GM23338 (cell line): ENCODE measurements around the gene XRCC5. TPM values are rescaled to one million over a fixed set of nuclear protein-coding genes. Genes with fewer than 3 reads are reported as not detected.

Experiments
- ATAC-seq: fragments of 200-7000 bp; cut with Tn5 transposase; 3 replicates; pipeline ENCODE4 v1.9.1; 2020
- DNase-seq: peaks from one replicate; pipeline ENCODE4 v3.0.0-alpha.2; 2015; ENCODE audit warnings: low spot score
- H2AFZ ChIP-seq: fragments of 200-600 bp; sonication (generic); 2 replicates; pipeline ENCODE4 v1.8.0; 2016; ENCODE audit warnings: antibody characterized with exemption, mild to moderate bottlenecking, moderate library complexity
- H3F3A ChIP-seq: fragments of 200-600 bp; sonication (generic); replicated peaks from 2 replicates; pipeline ENCODE4 v1.8.0; 2017; ENCODE audit warnings: antibody characterized with exemption, mixed run types, low read depth
- H3K27ac ChIP-seq: fragments of 200-600 bp; sonication (generic); 2 replicates; pipeline ENCODE4 v1.6.1; 2016; ENCODE audit warnings: low read depth
- H3K27me3 ChIP-seq: fragments of 200-600 bp; sonication (generic); 2 replicates; pipeline ENCODE4 v1.8.0; 2016; ENCODE audit warnings: mild to moderate bottlenecking, mixed run types, moderate library complexity; ENCODE audit not compliant: insufficient read depth
- H3K36me3 ChIP-seq: fragments of 200-600 bp; sonication (generic); 2 replicates; pipeline ENCODE4 v1.8.0; 2016; ENCODE audit warnings: mild to moderate bottlenecking; ENCODE audit not compliant: insufficient read depth
- H3K4me1 ChIP-seq: fragments of 200-600 bp; sonication (generic); 2 replicates; pipeline ENCODE4 v1.8.0; 2016; ENCODE audit warnings: mild to moderate bottlenecking, moderate library complexity; ENCODE audit not compliant: insufficient read depth
- H3K4me2 ChIP-seq: fragments of 200-600 bp; sonication (generic); 2 replicates; pipeline ENCODE4 v1.7.1; 2017; ENCODE audit warnings: mixed run types
- H3K4me3 ChIP-seq: fragments of 200-600 bp; sonication (generic); 2 replicates; pipeline ENCODE4 v1.6.1; 2016; ENCODE audit warnings: mixed run types
- H3K79me2 ChIP-seq: fragments of 200-600 bp; sonication (generic); replicated peaks from 2 replicates; pipeline ENCODE4 v1.8.0; 2017; ENCODE audit warnings: mild to moderate bottlenecking; ENCODE audit not compliant: insufficient read depth
- H3K9me2 ChIP-seq: fragments of 200-600 bp; sonication (generic); 2 replicates; pipeline ENCODE4 v1.8.0; 2017; ENCODE audit not compliant: insufficient read depth
- H4K20me1 ChIP-seq: fragments of 200-600 bp; sonication (generic); replicated peaks from 2 replicates; pipeline ENCODE4 v1.8.0; 2017; ENCODE audit warnings: mild to moderate bottlenecking; ENCODE audit not compliant: insufficient read depth
- H3K27ac Mint-ChIP-seq: 2 replicates; pipeline ENCODE4 v1.8.0; 2020; ENCODE audit warnings: inconsistent platforms, mild to moderate bottlenecking, moderate library complexity, mixed read lengths
- H3K27me3 Mint-ChIP-seq: 3 replicates; pipeline ENCODE4 v1.8.0; 2022; ENCODE audit warnings: low read depth, mild to moderate bottlenecking, moderate library complexity, mixed read lengths, inconsistent platforms; ENCODE audit not compliant: insufficient read depth, poor library complexity
- H3K36me3 Mint-ChIP-seq: 3 replicates; pipeline ENCODE4 v1.8.0; 2021; ENCODE audit warnings: low read depth, mild to moderate bottlenecking, inconsistent platforms, moderate library complexity, mixed read lengths
- H3K4me1 Mint-ChIP-seq: 3 replicates; pipeline ENCODE4 v1.8.0; 2020; ENCODE audit warnings: mild to moderate bottlenecking, inconsistent platforms, mixed read lengths
- H3K4me3 Mint-ChIP-seq: 3 replicates; pipeline ENCODE4 v1.8.0; 2021; ENCODE audit warnings: moderate library complexity, mild to moderate bottlenecking, inconsistent platforms, mixed read lengths
- H3K9me3 Mint-ChIP-seq: 3 replicates; pipeline ENCODE4 v1.8.0; 2020; ENCODE audit warnings: moderate library complexity, mild to moderate bottlenecking, inconsistent platforms, mixed read lengths
- CREB1 ChIP-seq: fragments of 250-450 bp; sonication (Bioruptor Pico); IDR thresholded peaks from 2 replicates; pipeline ENCODE4 v1.5.0; 2020; ENCODE audit warnings: low read depth, mild to moderate bottlenecking, moderate library complexity
- EZH2 ChIP-seq: fragments of 200-600 bp; sonication (generic); IDR thresholded peaks from one replicate; pipeline ENCODE4 v1.8.0; 2017; ENCODE audit warnings: antibody characterized with exemption, mild to moderate bottlenecking, low read depth; ENCODE audit not compliant: unreplicated experiment
- EZH2phosphoT487 ChIP-seq: fragments of 200-600 bp; sonication (generic); IDR thresholded peaks from one replicate; pipeline ENCODE4 v1.8.1; 2018; ENCODE audit warnings: antibody characterized with exemption; ENCODE audit not compliant: unreplicated experiment
- JUNB ChIP-seq: IDR thresholded peaks from one replicate; pipeline ENCODE4 v1.6.1; 2016; ENCODE audit warnings: antibody characterized with exemption; ENCODE audit not compliant: unreplicated experiment
- NANOG ChIP-seq: IDR thresholded peaks from 2 replicates; pipeline ENCODE4 v1.6.1; 2016; ENCODE audit warnings: antibody characterized with exemption, borderline replicate concordance
- POLR2AphosphoS5 ChIP-seq: IDR thresholded peaks from 2 replicates; pipeline ENCODE4 v1.6.1; 2016; ENCODE audit warnings: antibody characterized with exemption, low read depth
- STAT1 ChIP-seq: IDR thresholded peaks from one replicate; pipeline ENCODE4 v1.6.1; 2016; ENCODE audit warnings: antibody characterized with exemption; ENCODE audit not compliant: unreplicated experiment
- ZNF114 ChIP-seq: fragments of 250-450 bp; sonication (Bioruptor Pico); IDR thresholded peaks from 2 replicates; pipeline ENCODE4 v1.5.0; 2020; ENCODE audit warnings: mild to moderate bottlenecking, moderate library complexity
- ZNF331 ChIP-seq: fragments of 250-450 bp; sonication (Bioruptor Pico); IDR thresholded peaks from 2 replicates; pipeline ENCODE4 v1.5.0; 2020; ENCODE audit warnings: low read depth, mild to moderate bottlenecking, moderate library complexity
- polyA plus RNA-seq: library from polyadenylated mRNA; unstranded; fragments of >200 nt; fragmentation: Nextera tagmentation; extraction: Ambion mirVana; gene quantifications from 2 replicates; pipeline ENCODE4 v1.2.1, GENCODE V29; 2016
- total RNA-seq: library from RNA; depleted of rRNA; stranded (reverse); fragments of >200 nt; shearing (Covaris generic); gene quantifications from 2 replicates; pipeline ENCODE4 v1.2.3, GENCODE V29; 2014
- TF ChIP-seq, protein P1 (sequence below): fragments of 250-450 bp; sonication (Bioruptor Pico); IDR thresholded peaks from 2 replicates; pipeline ENCODE4 v1.5.0; 2020; ENCODE audit warnings: mild to moderate bottlenecking, moderate library complexity
- TF ChIP-seq, protein P2 (sequence below), 2 experiments: fragments of 200-600 bp in 1 of 2; sonication (generic) in 1 of 2; conservative IDR thresholded peaks; 2 replicates each; pipeline versions ENCODE4 v1.5.1 to v1.6.1; 2016 to 2017; ENCODE audit warnings: antibody characterized with exemption in 2 of 2, low read depth in 2 of 2, mild to moderate bottlenecking in 2 of 2, moderate library complexity in 1 of 2
- TF ChIP-seq, protein P3 (sequence below): IDR thresholded peaks from 2 replicates; pipeline ENCODE4 v1.6.1; 2016; ENCODE audit warnings: antibody characterized with exemption
- TF ChIP-seq, protein P4 (sequence below): IDR thresholded peaks from one replicate; pipeline ENCODE4 v1.6.1; 2018; ENCODE audit warnings: antibody characterized with exemption; ENCODE audit not compliant: unreplicated experiment

The XRCC5 gene
- total and polyA plus RNA-seq, 2 experiments from 2014 or later, result 499 to 524 TPM

DNA sequence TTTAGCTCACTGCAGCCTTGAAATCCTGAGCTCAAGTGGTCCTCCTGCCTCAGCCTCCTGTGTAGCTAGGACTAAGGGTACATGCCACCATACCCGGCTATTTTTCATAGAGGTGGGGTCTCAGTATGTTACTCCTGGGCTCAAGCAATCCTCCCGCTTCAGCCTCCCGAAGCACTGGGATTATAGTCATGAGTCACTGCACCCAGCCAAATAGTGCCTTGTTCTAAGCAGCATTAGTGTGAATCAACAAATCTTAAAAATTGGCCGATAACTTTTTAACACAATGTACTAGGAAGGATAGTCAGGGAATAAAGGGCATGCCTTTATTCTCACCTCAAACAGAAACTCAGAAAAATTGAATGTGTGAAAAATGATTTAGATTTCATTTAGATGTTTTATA is 51.6 kb downstream of the XRCC5 start (continued):
- TF ChIP-seq, protein P1, sequence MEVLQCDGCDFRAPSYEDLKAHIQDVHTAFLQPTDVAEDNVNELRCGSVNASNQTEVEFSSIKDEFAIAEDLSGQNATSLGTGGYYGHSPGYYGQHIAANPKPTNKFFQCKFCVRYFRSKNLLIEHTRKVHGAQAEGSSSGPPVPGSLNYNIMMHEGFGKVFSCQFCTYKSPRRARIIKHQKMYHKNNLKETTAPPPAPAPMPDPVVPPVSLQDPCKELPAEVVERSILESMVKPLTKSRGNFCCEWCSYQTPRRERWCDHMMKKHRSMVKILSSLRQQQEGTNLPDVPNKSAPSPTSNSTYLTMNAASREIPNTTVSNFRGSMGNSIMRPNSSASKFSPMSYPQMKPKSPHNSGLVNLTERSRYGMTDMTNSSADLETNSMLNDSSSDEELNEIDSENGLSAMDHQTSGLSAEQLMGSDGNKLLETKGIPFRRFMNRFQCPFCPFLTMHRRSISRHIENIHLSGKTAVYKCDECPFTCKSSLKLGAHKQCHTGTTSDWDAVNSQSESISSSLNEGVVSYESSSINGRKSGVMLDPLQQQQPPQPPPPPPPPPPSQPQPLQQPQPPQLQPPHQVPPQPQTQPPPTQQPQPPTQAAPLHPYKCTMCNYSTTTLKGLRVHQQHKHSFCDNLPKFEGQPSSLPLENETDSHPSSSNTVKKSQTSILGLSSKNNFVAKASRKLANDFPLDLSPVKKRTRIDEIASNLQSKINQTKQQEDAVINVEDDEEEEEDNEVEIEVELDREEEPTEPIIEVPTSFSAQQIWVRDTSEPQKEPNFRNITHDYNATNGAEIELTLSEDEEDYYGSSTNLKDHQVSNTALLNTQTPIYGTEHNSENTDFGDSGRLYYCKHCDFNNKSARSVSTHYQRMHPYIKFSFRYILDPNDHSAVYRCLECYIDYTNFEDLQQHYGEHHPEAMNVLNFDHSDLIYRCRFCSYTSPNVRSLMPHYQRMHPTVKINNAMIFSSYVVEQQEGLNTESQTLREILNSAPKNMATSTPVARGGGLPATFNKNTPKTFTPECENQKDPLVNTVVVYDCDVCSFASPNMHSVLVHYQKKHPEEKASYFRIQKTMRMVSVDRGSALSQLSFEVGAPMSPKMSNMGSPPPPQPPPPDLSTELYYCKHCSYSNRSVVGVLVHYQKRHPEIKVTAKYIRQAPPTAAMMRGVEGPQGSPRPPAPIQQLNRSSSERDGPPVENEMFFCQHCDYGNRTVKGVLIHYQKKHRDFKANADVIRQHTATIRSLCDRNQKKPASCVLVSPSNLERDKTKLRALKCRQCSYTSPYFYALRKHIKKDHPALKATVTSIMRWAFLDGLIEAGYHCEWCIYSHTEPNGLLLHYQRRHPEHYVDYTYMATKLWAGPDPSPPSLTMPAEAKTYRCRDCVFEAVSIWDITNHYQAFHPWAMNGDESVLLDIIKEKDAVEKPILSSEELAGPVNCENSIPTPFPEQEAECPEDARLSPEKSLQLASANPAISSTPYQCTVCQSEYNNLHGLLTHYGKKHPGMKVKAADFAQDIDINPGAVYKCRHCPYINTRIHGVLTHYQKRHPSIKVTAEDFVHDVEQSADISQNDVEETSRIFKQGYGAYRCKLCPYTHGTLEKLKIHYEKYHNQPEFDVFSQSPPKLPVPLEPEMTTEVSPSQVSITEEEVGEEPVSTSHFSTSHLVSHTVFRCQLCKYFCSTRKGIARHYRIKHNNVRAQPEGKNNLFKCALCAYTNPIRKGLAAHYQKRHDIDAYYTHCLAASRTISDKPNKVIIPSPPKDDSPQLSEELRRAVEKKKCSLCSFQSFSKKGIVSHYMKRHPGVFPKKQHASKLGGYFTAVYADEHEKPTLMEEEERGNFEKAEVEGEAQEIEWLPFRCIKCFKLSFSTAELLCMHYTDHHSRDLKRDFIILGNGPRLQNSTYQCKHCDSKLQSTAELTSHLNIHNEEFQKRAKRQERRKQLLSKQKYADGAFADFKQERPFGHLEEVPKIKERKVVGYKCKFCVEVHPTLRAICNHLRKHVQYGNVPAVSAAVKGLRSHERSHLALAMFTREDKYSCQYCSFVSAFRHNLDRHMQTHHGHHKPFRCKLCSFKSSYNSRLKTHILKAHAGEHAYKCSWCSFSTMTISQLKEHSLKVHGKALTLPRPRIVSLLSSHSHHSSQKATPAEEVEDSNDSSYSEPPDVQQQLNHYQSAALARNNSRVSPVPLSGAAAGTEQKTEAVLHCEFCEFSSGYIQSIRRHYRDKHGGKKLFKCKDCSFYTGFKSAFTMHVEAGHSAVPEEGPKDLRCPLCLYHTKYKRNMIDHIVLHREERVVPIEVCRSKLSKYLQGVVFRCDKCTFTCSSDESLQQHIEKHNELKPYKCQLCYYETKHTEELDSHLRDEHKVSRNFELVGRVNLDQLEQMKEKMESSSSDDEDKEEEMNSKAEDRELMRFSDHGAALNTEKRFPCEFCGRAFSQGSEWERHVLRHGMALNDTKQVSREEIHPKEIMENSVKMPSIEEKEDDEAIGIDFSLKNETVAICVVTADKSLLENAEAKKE, result no peak
- no peak for TF ChIP-seq CREB1 (CRISPR knock-in tag)
- TF ChIP-seq EZH2phosphoT487, result no peak
- TF ChIP-seq ZNF331 (CRISPR knock-in tag), result no peak
- TF ChIP-seq, protein P2, sequence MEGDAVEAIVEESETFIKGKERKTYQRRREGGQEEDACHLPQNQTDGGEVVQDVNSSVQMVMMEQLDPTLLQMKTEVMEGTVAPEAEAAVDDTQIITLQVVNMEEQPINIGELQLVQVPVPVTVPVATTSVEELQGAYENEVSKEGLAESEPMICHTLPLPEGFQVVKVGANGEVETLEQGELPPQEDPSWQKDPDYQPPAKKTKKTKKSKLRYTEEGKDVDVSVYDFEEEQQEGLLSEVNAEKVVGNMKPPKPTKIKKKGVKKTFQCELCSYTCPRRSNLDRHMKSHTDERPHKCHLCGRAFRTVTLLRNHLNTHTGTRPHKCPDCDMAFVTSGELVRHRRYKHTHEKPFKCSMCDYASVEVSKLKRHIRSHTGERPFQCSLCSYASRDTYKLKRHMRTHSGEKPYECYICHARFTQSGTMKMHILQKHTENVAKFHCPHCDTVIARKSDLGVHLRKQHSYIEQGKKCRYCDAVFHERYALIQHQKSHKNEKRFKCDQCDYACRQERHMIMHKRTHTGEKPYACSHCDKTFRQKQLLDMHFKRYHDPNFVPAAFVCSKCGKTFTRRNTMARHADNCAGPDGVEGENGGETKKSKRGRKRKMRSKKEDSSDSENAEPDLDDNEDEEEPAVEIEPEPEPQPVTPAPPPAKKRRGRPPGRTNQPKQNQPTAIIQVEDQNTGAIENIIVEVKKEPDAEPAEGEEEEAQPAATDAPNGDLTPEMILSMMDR (conservative IDR thresholded peaks at IDR 0.05; ENCODE audit: low read depth in 2 of 2), result no peak
- no peak for TF ChIP-seq ZNF114 (CRISPR knock-in tag)

DNA sequence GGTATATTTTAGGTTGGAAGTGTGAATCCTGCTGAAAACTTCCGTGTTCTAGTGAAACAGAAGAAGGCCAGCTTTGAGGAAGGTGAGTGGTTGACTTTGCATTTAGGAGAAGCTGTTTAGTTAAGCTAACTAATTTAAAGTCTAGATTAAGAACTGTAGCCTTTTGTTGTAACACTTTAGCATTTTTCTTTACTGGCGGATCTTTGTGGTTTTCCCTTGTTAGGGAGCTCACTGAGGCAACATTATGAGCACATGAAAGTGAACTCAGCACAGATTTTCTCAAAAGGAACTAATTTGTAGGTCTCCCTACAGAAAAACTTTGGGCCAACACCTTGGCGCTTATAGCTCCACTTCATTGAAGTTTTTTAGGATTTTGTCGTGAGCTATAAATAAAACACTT is 52.8 kb downstream of the XRCC5 start:
- H3K4me3 ChIP-seq, result no peak overlapping the region
- no peaks in the 10 kb centered on the region for H3K9me2 ChIP-seq
- no peak overlapping the region for H3K27ac Mint-ChIP-seq
- no peak for ATAC-seq
- no peak overlapping the region for H3K4me2 ChIP-seq
- no peaks in the 10 kb centered on the region for H3K27me3 ChIP-seq
- H3K4me1 ChIP-seq, result no peaks in the 10 kb centered on the region
- H3K9me3 Mint-ChIP-seq, result no peaks in the 10 kb centered on the region
- H3K27ac ChIP-seq, result peak overlapping the region; percentile 42; the same call in 1 of the 2 replicates
- no peak overlapping the region for H2AFZ ChIP-seq
- H3F3A ChIP-seq, result peaks cover 16% of the 10 kb centered on the region; the same call in 1 of the 2 replicates
- no peak overlapping the region for H3K4me3 Mint-ChIP-seq
- peaks cover 58% of the 10 kb centered on the region for H3K36me3 ChIP-seq
- DNase-seq, result no peak
- peaks cover 32% of the 10 kb centered on the region for H4K20me1 ChIP-seq
- no peaks in the 10 kb centered on the region for H3K27me3 Mint-ChIP-seq
- no peaks in the 10 kb centered on the region for H3K4me1 Mint-ChIP-seq
- H3K36me3 Mint-ChIP-seq, result peaks cover 90% of the 10 kb centered on the region
- H3K79me2 ChIP-seq, result peaks cover 62% of the 10 kb centered on the region
- TF ChIP-seq ZNF331 (CRISPR knock-in tag) (no peak), ZNF114 (CRISPR knock-in tag) (no peak), CREB1 (CRISPR knock-in tag) (no peak), JUNB (no peak), STAT1 (no peak), NANOG (no peak), POLR2AphosphoS5 (no peak), EZH2phosphoT487 (no peak), EZH2 (no peak)
- TF ChIP-seq, protein P3, sequence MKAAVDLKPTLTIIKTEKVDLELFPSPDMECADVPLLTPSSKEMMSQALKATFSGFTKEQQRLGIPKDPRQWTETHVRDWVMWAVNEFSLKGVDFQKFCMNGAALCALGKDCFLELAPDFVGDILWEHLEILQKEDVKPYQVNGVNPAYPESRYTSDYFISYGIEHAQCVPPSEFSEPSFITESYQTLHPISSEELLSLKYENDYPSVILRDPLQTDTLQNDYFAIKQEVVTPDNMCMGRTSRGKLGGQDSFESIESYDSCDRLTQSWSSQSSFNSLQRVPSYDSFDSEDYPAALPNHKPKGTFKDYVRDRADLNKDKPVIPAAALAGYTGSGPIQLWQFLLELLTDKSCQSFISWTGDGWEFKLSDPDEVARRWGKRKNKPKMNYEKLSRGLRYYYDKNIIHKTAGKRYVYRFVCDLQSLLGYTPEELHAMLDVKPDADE, result no peak
- TF ChIP-seq, protein P4, sequence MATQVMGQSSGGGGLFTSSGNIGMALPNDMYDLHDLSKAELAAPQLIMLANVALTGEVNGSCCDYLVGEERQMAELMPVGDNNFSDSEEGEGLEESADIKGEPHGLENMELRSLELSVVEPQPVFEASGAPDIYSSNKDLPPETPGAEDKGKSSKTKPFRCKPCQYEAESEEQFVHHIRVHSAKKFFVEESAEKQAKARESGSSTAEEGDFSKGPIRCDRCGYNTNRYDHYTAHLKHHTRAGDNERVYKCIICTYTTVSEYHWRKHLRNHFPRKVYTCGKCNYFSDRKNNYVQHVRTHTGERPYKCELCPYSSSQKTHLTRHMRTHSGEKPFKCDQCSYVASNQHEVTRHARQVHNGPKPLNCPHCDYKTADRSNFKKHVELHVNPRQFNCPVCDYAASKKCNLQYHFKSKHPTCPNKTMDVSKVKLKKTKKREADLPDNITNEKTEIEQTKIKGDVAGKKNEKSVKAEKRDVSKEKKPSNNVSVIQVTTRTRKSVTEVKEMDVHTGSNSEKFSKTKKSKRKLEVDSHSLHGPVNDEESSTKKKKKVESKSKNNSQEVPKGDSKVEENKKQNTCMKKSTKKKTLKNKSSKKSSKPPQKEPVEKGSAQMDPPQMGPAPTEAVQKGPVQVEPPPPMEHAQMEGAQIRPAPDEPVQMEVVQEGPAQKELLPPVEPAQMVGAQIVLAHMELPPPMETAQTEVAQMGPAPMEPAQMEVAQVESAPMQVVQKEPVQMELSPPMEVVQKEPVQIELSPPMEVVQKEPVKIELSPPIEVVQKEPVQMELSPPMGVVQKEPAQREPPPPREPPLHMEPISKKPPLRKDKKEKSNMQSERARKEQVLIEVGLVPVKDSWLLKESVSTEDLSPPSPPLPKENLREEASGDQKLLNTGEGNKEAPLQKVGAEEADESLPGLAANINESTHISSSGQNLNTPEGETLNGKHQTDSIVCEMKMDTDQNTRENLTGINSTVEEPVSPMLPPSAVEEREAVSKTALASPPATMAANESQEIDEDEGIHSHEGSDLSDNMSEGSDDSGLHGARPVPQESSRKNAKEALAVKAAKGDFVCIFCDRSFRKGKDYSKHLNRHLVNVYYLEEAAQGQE, result no peak
